Hypothalamus (tissue), 51 donors: ENCODE measurements around the gene GNGT1.
"Not testable (repeated sequence)": the region's sequence is repeated elsewhere in the genome, so short reads cannot be mapped to it uniquely, and the experiment has no call there.

Source experiments
- DNase-seq, 51 donors: peaks; one replicate each; lab custom pipeline; 2025; lab: John Stamatoyannopoulos, UW

GNGT1 gene

DNA sequence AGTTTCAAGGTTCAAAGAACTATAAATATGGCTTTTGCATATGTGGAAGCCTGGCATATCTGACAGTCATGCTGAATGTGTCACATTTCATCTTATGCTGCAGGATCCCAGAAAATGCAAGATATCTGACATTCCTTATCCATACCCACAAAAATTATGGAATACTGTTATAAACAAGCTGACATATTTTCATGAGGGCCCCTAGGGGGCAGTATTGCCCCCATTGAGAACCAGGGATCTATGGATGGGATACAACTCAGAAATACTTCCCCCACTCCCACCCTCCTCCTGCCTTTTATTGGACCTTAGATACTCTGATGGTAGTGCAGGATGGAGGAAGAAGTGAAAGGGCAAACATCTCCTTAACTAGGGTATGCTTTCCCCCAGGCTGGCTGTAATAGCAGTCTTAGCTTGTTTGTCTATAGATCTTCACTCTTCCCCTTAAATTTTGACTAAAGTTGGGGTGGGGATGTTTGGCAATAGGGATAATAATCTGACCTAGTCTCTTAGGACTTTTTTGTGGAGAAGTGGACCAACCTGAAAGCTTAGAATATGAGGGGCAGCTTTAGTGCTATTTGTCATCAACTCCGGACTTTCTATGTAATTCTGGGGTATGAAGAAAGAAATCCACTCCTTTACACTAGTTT is 3.5 kb upstream of the GNGT1 start:
- peak in 2 of 51 donors; percentile 2 to 9 for DNase-seq

DNA sequence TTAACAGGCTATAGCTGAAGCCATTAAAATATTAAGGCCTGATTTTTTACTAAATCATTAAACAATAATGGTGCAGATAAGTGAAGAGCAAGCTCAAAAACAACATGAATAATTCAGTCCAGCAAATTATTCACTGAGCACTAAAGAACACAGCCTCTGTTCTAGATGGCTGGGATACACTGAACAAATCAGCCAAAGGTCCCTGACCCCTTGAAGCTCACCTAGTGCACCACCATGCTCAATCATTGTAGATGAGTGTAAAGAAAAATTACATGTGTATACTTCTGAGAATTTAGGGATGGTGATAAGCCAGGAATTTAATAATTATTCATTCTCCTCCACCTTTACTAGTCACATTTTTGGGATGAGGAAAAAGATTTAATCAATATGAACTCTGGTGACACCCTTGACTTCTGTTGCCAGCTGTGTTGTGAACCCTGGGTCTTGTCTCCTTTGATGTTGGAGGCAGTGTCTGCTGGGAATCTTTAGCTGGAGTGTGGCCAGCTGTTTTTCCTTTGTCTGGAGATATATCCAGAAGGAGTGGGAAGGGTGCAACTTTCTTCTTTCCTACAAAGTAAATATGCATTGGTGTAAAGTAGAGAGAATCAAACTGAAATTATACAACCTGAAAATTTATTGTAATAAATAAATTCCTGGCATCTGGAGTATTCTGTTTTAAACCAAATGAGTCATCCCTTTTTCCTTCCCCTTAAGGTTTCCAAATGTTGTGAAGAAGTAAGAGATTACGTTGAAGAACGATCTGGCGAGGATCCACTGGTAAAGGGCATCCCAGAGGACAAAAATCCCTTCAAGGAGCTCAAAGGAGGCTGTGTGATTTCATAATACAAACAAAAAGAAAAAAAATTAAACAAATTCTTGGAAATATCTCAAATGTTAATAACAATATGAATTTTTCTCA is 4.0 kb downstream of the GNGT1 start:
- no peak for DNase-seq

- not testable (repeated sequence) for DNase-seq
These were observed 4.9 kb downstream of the GNGT1 start for GRCh38 chr7:93911242-93911641.

DNA sequence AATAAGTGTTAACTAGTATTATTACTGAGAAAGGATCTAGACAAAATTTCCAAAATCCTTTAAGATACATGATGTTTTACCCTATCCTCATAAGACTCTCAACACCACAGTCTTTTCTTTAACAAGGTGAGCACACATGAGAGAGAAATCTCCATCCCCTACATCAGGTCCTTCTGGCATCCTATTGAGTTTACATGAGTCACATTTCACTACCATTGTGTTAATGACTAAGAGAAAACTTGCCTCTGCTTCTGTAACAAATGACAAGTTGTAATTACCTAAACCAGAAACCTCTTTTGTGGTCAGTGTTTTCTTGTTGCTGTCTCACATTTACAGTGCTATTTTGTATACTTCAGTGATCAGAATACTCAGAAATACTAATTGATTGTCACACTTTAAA is 5.3 kb downstream of the GNGT1 start:
- DNase-seq, result not testable (repeated sequence)

GRCh38 chr7:93913197-93913596 is 6.8 kb downstream of the GNGT1 start:
- no peak for DNase-seq

- DNase-seq, result no peak
These were observed 8.3 kb downstream of the GNGT1 start for GRCh38 chr7:93914581-93915066.

DNA sequence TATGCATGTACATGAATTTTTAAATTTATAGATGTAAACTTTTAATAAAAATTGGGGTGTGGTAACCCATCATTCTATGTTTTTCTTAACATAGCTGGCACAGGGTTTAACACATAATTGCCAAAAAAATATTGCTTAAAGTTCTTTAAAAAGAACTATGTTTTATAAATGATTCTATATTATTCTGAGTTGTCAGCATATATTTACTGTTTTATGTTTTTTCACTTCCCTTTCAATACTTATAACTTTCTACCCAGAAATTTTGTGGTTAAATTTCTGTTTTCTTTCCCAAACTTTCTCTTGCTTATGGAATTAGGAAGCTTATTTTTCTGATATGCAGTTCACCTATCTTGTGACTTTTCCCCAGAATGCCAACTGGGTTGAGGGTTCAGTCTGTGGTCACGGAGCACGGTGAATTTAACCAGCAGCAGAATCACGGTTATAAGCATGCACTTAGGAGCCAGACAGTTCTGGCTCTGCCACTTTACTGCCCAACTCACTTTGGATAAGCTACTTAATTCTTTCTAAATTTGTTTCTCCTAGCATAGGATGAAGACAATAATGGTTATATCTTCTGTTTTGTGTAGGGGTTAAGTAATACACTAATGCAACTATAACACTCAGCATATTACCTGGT is 9.0 kb downstream of the GNGT1 start:
- DNase-seq, result not testable (repeated sequence)

DNA sequence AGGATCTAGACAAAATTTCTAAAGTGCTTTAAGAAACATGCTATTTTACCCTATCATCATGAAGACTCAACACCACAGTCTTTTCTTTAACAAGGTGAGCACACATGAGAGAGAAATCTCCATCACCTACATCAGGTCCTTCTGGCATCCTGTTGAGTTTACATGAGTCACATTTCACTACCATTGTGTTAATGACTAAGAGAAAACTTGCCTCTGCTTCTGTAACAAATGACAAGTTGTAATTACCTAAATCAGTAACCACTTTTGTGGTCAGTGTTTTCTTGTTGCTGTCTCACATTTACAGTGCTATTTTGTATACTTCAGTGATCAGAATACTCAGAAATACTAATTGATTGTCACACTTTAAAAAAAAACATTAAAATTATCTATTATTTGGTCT is 9.5 kb downstream of the GNGT1 start:
- DNase-seq, result not testable (repeated sequence)

- not testable (repeated sequence) for DNase-seq
These were observed 9.9 kb downstream of the GNGT1 start for GRCh38 chr7:93916315-93916714.

DNA sequence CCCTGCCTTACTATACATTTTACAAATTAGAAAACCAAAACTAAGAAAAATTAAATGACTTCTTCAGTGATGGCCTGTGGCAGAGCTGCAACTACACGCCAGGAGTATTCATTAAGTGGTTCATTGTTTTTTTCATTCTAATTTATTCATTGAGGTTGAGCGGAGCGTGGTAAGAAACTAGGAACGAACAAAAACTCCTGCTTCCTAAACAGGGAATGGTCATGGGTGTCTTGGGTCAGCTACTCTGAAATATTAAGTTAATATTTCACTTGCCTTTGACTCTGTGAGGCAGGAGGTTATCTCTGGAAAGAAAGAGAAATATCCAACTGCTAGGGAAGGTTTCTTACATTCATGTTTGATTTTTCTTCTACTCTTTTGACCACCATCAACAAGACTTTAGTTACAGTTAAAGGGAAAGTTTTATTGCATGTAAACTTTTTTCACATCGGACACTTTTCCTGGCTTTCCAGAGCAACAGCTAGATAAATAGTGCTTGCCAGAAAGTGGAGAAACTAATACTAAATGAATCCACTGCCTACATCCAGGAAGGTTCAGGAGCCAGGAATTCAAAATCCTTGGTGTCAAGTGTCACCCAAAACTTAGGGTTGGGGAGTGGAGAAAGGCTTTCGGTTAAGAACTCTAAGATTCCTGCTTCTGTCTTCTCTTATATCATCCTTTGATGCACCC is 14.3 kb downstream of the GNGT1 start:
- no peak for DNase-seq

DNA sequence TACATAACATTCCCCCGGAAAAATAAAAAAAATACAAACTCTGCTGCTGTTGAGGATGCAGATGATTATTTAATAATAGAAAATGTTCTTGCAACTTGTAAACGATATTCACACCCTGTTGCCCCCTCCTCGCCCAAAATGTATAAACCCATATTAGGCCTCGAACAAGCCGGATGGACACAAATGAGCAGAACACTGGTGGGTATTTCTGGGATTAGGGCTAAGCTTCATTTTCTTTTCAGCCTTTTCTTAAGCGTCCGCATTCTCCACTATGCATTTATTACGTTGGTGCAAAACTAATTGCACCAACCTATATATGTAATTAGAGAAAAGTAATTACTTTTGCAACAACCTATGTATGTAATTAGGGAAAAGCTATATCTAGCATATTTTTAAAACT is 14.8 kb downstream of the GNGT1 start:
- no peak for DNase-seq

DNA sequence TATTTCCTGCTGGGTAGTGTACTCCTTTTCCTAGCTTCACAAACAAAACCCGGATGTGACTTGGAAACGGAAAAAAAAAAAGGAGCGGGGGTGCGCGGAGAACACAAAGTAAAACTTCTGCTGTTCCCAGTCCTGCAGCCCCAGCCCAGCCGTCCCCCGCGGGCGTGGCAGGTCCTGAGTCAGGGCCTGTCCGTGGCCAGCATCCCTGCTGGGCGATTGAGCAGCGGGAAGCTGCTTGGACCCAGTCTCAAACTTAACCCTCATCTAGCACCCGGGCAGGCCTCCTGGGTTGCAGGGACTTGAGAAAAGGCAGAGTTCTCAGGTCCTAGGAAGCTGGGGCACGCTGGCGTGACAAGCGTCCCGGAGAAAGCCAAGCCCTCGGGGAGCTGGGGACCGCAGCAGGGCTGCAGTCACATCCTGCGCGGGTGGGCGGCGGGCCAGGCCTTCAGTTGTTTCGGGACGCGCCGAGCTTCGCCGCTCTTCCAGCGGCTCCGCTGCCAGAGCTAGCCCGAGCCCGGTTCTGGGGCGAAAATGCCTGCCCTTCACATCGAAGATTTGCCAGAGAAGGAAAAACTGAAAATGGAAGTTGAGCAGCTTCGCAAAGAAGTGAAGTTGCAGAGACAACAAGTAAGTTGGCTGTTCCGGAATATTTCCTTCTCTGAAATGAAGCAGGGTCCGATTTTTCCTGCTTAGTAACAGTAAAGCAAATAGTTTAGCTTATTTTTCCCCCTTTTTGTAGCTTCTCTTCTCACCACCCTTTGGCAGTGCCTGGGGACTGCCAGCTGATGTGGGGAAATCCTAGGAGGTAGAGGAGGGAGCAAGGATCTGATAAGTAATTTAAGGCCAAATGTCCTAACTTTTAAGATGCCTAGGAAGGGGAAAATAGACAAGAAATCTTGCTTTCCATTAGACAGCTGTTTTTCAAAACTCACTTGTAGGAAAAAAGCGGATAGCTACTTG is 15.5 kb downstream of the GNGT1 start, which contains the start of gene GNG11:
TSS of gene GNG11 (plus strand) at position 129 of the 960 bp plus-strand sequence. CDS start at position 532, 403 bp downstream.
- peak in 46 of 51 donors; percentile 4 to 73 (median 33) for DNase-seq

DNA sequence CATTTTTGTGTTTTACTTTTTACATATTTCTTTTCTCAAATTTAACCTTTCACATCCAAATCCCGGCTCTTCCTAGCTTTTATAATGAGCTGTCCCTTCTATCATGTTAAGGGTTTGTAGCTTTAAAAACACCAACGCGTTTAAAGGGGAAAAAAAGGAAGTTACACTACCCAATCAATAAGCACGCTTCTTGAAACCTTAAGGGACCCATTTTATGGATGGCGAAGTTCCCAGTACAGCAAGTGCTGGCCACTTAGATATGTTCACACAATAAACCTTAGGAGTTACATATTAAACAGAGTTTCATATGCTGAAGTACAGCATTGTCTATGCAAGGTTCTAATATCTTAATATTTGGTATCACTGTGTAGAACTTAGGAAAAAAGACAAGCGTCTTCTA is 16.9 kb downstream of the GNGT1 start:
- no peak for DNase-seq

DNA sequence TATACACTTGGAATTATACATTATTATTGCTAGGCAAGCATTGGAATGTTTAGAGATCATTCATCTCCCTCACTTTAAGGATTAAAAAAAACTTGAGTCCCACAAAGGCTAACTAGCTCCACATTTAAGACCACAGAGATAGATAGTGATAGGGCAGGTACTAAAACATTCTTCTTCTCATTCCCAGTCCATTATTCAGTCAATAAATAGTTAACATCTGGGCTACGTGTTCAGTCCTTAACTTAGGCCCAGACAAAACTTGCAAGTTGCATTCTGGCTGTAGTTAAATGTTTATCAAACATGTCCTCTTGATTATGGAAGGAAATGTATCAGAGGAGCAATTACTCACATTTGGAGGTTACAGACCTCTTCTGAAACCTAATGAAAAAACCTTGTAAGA is 17.6 kb downstream of the GNGT1 start:
- DNase-seq, result no peak

DNA sequence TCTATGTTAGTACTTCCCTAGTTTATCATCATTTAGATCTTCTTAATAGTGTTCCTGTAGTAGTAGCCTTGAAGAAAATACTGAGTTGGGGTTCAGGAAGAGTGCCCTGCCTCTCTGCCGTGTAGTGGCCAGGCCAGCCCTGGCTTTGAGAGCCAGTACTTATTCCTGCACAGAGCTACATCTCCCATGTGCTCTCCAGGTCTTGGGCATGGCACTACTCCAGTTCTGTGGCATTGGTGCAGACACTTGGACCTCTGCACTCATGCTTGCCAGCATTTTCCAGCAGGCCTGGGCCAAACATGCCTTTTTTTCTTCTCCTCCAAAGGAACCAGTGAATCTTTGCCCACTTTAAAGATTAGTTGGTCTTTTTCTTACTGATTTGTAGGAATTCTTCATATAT is 20.4 kb downstream of the GNGT1 start:
- DNase-seq, result no peak

DNA sequence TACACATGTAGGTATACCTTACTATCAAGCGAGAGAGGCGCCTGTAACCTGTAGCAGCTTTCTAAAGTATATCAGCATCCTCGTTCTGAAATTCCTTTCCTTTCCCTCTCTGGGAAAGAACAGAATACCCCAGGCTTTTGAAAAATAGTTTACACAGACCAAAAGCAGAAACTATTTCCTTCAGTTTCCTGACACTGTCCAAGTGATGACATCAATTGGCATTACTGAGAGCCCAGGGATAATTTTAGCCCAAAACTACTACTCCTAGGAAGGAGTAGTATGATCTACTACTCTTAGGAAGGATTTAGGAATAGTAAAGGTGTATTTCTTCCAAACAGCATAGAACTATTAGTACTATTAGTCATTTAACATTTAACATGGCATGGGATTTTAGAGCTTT is 21.2 kb downstream of the GNGT1 start:
- DNase-seq, result no peak

DNA sequence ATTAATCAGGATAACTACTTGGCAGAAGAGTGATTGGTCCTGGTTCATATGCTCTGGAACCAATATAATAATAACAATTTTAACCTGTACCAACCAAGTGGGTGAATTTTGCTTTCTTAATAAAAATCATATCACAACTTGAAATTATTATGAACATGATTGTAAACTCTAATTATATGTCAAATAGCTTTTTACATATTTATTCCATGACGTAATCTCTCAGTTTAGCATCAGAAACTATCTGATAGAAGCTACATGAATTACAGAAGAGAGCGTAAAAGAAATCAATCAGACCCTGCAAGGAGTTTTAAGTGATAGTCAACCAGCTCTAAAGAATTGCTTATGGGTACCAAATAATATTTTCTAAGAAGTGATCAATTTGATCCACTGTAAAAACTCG is 25.3 kb downstream of the GNGT1 start:
- no peak for DNase-seq

- DNase-seq, result no peak
These were observed 26.8 kb downstream of the GNGT1 start for GRCh38 chr7:93933156-93933555.

DNA sequence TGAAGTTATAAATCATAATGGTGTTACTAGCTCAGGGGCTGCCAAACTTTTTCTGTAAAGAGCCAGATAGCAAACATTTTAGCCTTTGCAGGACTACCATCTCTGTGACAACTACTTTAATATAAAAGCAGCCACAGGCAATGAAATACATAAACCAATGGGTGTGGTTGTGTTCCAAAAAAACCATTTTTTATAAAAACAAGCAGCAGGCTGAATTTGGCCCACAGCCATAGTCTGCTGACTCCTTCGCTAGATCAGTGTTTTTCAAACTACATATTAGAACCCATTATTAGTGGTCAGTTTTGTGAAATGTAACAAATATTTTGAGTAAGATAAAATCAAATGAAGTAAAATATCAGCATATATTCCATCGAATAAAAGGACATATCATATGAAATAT is 28.7 kb downstream of the GNGT1 start:
- DNase-seq, result no peak
